HG02870 (cell line): ENCODE results near the gene FGF14.

Experiments used
- ATAC-seq: cut with Tn5 transposase; IDR thresholded peaks from one replicate; pipeline ENCODE4 v1.9.1; 2021; ENCODE audit warnings: mild to moderate bottlenecking, moderate library complexity; ENCODE audit not compliant: unreplicated experiment

FGF14 gene

DNA sequence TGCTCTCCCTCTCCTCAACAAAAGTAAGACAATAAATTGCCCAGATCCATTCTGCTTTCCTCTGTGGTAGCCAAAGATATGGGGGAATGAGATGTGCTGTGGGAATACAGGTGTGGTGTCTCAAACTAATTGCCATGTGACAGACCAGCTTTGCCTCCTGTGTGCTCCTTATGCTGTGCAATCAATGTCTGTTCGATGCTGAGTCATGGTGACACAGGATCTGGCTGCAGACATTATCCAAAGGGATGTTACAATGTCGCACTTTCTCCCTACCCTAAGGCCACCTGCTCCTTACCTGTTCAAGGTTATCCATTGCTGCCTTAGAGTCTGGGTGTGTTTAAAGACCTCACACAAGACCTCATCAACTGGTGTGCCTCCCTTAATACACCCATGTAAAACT lies 32.5 kb downstream of the FGF14 start:
- no peak for ATAC-seq

GRCh38 chr13:102367836-102368235 lies 34.0 kb downstream of the FGF14 start:
- no peak for ATAC-seq

DNA sequence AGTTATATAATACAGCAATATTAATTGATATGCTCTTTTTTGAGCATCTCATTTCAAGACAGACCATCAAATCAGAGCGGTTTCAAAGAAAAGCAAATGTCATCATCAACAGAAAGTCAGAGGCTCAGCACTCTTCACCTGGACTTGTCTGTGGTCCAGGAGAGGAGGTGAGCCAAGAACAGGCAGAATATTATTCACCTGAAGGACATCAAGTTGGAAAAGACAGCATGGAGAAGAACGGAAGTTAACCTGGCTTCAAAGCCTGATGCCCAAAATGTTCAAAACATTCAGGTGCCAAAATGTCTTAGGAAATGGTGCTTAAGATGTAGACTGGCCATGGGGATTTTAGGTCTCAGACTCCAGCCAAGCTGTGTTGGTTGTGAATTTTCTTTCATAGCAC lies 40.7 kb downstream of the FGF14 start:
- no peak for ATAC-seq

DNA sequence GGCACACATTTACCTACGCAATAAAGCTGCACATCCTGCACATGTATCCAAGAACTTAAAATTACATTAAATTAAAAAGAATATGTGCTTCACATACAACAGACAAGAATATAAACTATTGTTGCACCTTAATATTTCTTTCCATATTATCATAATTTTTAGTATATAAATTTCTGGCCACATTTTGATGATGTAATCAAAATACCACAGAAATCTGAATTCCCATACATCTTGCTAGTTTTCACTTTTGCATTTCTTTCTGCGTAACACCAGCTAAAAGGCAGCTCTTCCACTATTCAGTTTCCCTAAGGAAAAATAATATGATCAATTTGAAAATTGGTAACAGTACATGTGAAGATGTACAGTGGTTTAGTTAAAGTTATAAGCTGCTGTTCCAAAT lies 42.6 kb downstream of the FGF14 start:
- ATAC-seq, result no peak

DNA sequence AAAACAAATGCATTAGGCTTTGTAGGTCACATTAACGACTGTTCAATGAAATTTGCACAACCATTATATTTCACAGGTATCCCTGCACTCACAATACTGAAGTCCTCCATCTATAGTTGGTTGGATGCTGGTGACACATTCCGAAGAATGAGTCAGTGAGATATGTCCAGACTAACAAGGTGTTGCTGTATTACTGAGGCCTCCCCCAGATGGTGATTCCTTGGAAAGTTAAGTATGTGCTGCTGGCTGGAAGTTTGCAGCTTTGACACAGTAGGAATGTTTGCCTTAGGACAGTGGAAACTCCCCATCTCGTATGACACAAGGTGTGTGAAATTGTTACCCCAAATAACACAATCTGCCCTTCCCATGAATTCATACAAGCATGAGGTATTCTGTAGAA lies 46.6 kb downstream of the FGF14 start:
- ATAC-seq, result no peak

DNA sequence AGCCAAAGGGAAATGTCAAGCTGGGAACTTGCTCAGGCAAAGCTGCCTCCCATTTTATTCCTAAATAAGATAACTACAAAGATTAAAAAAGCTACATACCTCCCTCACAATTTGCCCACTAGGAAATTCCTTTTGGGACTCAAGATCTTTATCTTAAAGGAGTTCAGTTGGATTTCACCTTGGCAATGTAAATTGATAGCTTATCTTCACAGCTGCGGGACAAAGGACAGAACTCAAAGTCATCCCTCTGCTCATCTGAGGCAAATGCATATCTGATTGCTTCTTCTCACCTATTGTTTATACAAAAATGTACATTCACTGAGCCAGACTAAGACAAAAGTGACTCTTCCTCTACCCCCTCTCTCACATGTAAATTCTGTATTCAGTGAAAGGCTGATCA lies 47.8 kb downstream of the FGF14 start:
- ATAC-seq, result no peak

- ATAC-seq, result no peak
Measured at GRCh38 chr13:102351521-102351920, 50.3 kb downstream of the FGF14 start.

DNA sequence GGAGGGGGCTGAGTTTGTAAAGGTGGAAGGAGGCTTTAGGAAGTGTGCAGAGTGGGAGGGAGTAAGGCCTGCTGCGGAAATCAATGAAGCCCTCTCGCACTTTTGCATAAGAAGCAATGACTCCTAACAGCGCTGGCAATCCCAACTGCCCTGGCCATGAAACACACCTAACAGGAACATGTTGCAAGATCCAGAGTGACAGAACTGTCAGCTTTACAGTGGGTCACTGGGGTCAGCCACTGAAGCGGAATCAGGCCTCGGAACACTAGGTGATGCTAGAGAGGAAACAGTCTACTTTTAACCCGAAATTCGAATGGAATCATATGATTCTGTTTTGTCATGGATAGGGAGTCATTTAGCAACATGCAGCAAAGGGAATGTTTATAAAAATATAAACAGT lies 54.4 kb downstream of the FGF14 start:
- ATAC-seq, result no peak

GRCh38 chr13:102346769-102347168 lies 55.1 kb downstream of the FGF14 start:
- no peak for ATAC-seq

DNA sequence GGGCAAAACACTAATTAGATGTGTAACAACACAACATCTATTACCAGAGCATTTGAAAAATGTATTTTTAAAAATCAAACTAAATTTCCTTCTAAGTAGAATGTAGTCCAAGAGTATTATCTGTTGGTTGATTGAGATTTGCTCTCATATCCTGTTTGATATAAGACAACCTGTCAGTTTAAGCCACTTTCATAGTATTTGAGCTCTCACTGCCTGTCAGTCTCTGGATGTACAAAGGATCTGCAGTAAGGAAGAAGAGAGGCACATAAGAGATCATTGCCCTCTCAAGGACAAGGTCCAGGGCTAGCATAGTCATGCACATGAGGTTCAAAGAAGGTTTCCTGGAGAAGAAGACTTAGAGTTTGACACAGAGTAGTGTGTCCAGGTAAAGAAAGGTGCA lies 57.4 kb downstream of the FGF14 start:
- no peak for ATAC-seq

DNA sequence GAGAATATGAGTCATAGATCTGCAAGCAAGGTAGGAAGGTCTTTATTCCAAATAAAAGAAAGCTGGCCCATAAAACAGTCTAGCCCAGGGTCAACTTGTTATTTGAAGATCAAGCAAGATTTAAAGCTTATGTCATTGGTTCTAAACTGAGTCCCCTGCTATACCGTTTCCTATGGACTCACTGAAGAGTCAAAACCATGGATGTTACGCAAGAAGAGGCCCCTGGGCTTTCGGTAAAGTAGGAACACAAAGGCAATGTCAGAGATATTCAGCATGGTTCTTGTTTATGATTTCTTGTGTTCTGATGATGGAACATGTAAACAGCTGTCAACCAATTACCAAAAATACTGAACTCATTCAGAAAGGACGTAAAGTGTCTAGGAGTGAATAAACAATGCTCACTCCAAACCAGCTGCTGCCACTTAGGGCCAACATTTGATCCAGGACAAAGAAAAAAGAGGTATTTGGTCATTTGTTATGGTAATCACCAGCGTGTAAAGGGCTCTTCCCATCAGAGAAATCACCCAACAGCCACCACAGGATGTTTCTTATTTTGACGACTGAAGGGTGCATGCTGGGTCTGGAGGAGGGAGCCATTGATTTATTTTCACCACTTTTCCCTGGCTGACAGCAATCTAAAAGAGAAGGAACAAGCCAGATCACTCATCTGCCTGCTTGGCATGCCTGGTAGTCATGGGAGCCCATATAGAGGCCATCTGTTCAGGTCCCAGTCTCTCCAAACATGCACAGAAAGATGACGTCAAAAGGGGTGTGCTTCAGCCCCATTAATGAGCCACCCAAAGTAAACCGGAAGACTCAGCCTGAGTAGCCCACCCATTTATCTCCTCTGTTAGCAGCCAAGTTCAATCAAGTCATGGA lies 68.3 kb downstream of the FGF14 start:
- no peak for ATAC-seq

- peak; percentile 75 for ATAC-seq
Measured at GRCh38 chr13:102328909-102329308, 72.9 kb downstream of the FGF14 start.

DNA sequence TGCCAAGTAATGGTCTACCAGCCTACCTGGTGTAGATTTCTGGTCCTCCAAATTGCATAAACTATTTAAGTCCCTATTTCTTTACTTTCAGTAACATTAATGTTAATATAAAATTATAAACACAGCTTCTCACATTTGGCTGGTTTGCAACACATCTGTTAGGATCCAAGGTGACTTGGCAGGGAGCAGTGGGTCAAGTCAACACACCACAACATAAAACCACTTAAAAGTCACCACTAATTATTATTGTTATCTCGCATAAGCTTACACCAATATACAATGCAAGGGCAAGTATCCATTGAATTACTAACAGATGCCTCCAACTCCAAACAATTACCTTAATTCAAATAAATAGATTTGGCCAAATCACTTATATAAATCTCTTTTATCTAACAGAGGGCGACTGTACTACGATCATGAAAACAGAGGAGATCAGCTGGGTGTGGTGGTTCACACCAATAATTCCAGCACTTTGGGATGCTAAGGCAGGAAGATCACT lies 74.7 kb downstream of the FGF14 start:
- ATAC-seq, result no peak

- no peak for ATAC-seq
Measured at GRCh38 chr13:102326381-102327118, 75.3 kb downstream of the FGF14 start.

DNA sequence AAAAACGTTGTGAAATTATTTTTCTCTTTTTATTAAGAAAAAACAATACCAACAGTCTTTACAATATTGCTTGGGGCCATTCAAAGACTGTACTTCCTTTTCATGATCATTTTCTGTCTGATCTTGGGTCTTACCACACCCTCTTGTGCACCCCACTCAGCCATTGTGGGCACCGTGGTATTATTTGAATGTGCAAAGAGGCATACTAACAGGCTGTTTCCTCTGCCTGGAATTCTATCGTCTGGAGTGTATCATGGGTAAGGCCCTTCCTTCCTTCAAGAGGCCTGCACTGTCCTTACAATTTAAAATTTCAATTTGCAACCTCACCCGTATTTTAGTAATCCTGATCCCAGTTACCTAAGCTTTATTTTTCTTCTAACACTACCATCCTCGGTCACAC lies 76.5 kb downstream of the FGF14 start:
- no peak for ATAC-seq

GRCh38 chr13:102323505-102323904 lies 78.3 kb downstream of the FGF14 start:
- ATAC-seq, result no peak

- ATAC-seq, result no peak
Measured at GRCh38 chr13:102323012-102323411, 78.8 kb downstream of the FGF14 start.

GRCh38 chr13:102322211-102322610 lies 79.6 kb downstream of the FGF14 start:
- ATAC-seq, result no peak

- no peak for ATAC-seq
Measured at GRCh38 chr13:102318233-102318632, 83.6 kb downstream of the FGF14 start.

GRCh38 chr13:102317593-102317992 lies 84.3 kb downstream of the FGF14 start:
- ATAC-seq, result no peak

DNA sequence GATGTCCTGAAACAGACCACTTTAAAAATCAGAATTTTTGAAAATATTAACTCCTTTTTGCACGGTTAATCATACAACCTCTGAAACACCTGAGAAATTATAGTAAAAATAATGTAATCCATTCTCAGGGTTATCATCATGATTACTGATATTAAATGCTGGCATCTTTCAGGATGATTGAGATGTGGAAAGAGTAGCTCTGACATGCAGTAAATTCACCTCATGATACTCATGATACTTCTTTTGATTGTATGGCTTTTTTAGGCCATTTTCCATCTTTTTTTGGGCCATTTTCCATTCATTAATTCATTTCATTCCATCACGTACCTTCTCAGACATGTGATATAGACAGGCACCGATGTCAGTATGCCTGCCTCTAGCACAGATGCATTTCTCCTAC lies 85.1 kb downstream of the FGF14 start:
- no peak for ATAC-seq

DNA sequence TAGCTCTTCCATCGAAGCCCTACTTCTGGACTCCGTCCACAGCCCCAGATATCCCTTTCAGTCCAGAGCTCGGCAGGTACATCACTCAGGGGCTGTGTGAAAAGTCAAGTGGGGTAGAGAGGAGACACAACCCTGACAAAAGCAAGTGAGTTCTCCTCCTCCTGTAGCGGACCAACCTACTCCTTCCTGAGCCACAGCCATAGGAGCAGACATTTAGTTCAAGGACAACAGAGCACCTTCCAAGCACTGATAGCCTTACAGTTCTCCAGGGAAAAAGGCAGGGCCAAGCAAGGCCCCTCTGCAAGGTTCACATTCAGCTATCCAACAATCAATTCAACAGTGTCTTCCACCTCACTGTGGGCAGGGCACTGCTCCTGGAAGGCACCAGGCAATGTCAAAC lies 89.0 kb downstream of the FGF14 start:
- no peak for ATAC-seq
